Activated gamma-delta T cell treated with anti-CD3 and anti-CD28 coated beads, Interleukin-2, amount 50 U/mL, for 16 hours (primary cell): ENCODE results near the gene BARD1.
"Not testable (repeated sequence)": the region's sequence is repeated elsewhere in the genome, so short reads cannot be mapped to it uniquely, and the experiment has no call there.

Source experiments
- DNase-seq: peaks from one replicate; pipeline ENCODE4 v3.0.0-alpha.2; 2020; ENCODE audit warnings: low read depth

The BARD1 gene

GRCh38 chr2:214765180-214765579, 44.3 kb downstream of the BARD1 start:
- no peak for DNase-seq

GRCh38 chr2:214753455-214753854, 56.0 kb downstream of the BARD1 start:
- no peak for DNase-seq

- no peak for DNase-seq
Observed at GRCh38 chr2:214750529-214750928, 59.0 kb downstream of the BARD1 start.

- no peak for DNase-seq
Observed at GRCh38 chr2:214747992-214748391, 61.5 kb downstream of the BARD1 start.

GRCh38 chr2:214742119-214742518, 67.4 kb downstream of the BARD1 start:
- no peak for DNase-seq

- no peak for DNase-seq
Observed at GRCh38 chr2:214740867-214741395, 68.6 kb downstream of the BARD1 start.

- no peak for DNase-seq
Observed at GRCh38 chr2:214737188-214737587, 72.3 kb downstream of the BARD1 start.

GRCh38 chr2:214730800-214731407, 78.6 kb downstream of the BARD1 start:
- no peak for DNase-seq

- DNase-seq: no peak
Observed at GRCh38 chr2:214730248-214730647, 79.2 kb downstream of the BARD1 start.

GRCh38 chr2:214724741-214725140, 84.7 kb downstream of the BARD1 start:
- no peak for DNase-seq

GRCh38 chr2:214717837-214718236, 91.6 kb downstream of the BARD1 start:
- DNase-seq: not testable (repeated sequence)

- no peak for DNase-seq
Observed at GRCh38 chr2:214716811-214717560, 92.5 kb downstream of the BARD1 start.

- DNase-seq: no peak
Observed at GRCh38 chr2:214715025-214715424, 94.5 kb downstream of the BARD1 start.

GRCh38 chr2:214713080-214713830, 96.2 kb downstream of the BARD1 start:
- no peak for DNase-seq

GRCh38 chr2:214710729-214711128, 98.8 kb downstream of the BARD1 start:
- no peak for DNase-seq

GRCh38 chr2:214706986-214707385, 102.5 kb downstream of the BARD1 start:
- DNase-seq: no peak

- DNase-seq: no peak
Observed at GRCh38 chr2:214699236-214699635, 110.2 kb downstream of the BARD1 start.

- no peak for DNase-seq
Observed at GRCh38 chr2:214696681-214697080, 112.8 kb downstream of the BARD1 start.

GRCh38 chr2:214695789-214696188, 113.7 kb downstream of the BARD1 start:
- no peak for DNase-seq

- not testable (repeated sequence) for DNase-seq
Observed at GRCh38 chr2:214683557-214683956, 125.9 kb downstream of the BARD1 start.

- DNase-seq: no peak
Observed at GRCh38 chr2:214679736-214680135, 129.7 kb downstream of the BARD1 start.

- DNase-seq: no peak
Observed at GRCh38 chr2:214676421-214677089, 132.9 kb downstream of the BARD1 start.
